ENCODE data around the gene CENPW.

Gene CENPW

DNA sequence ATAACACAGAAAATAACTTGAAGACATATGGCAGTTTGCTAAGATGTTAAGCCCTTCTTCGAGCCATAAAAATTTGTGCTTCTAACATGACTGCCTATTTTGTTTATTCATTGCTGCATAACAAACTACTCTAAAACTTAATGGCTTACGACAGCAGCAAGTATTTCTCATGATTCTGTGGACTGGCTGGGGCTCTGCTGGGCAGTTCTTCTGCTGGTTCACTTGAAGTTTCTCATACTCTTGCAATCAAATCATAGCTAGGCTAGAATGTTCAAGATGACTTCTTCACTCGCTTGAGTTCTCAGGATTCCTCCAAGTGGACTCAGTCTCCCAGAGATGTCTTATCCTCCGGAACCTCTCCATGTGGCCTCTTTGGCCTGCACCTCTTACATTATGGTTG lies 33.4 kb downstream of the CENPW start:
- Histone ChIP-seq H3K79me2 (ENCODE audit: insufficient read depth, low read length) (no peaks in the 10 kb centered on the region), H3K9me3 (ENCODE audit: insufficient read depth, low read depth, low read length) (no peaks in the 10 kb centered on the region), H3K9ac (ENCODE audit: low read depth, low read length, poor library complexity, severe bottlenecking) (no peak overlapping the region), H3K4me3 (ENCODE audit: low read length, poor library complexity, severe bottlenecking) (no peak overlapping the region), H3K9me2 (replicated peaks; ENCODE audit: low read depth, low read length) (no peaks in the 10 kb centered on the region), H3K4me2 (ENCODE audit: low read depth, low read length, poor library complexity, severe bottlenecking) (no peak overlapping the region), H3K4me1 (ENCODE audit: insufficient read depth, low read length, poor library complexity, severe bottlenecking) (no peaks in the 10 kb centered on the region), H3K27me3 (ENCODE audit: insufficient read depth, low read length, poor library complexity, severe bottlenecking) (no peaks in the 10 kb centered on the region), H3F3A (ENCODE audit: low read depth) (no peaks in the 10 kb centered on the region), H3K36me3 (ENCODE audit: insufficient read depth, low read length) (peaks cover 4% of the 10 kb centered on the region; the same call in 1 of the 2 replicates), H2AFZ (ENCODE audit: low read length) (no peak overlapping the region), H4K20me1 (ENCODE audit: insufficient read depth, low read length, poor library complexity, severe bottlenecking) (no peaks in the 10 kb centered on the region)
- no peak for TF ChIP-seq EZH2phosphoT487 (IDR thresholded peaks at IDR 0.05; ENCODE audit: borderline replicate concordance)
- TF ChIP-seq, protein P1, sequence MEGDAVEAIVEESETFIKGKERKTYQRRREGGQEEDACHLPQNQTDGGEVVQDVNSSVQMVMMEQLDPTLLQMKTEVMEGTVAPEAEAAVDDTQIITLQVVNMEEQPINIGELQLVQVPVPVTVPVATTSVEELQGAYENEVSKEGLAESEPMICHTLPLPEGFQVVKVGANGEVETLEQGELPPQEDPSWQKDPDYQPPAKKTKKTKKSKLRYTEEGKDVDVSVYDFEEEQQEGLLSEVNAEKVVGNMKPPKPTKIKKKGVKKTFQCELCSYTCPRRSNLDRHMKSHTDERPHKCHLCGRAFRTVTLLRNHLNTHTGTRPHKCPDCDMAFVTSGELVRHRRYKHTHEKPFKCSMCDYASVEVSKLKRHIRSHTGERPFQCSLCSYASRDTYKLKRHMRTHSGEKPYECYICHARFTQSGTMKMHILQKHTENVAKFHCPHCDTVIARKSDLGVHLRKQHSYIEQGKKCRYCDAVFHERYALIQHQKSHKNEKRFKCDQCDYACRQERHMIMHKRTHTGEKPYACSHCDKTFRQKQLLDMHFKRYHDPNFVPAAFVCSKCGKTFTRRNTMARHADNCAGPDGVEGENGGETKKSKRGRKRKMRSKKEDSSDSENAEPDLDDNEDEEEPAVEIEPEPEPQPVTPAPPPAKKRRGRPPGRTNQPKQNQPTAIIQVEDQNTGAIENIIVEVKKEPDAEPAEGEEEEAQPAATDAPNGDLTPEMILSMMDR (conservative IDR thresholded peaks at IDR 0.05; ENCODE audit: low read length) = no peak

DNA sequence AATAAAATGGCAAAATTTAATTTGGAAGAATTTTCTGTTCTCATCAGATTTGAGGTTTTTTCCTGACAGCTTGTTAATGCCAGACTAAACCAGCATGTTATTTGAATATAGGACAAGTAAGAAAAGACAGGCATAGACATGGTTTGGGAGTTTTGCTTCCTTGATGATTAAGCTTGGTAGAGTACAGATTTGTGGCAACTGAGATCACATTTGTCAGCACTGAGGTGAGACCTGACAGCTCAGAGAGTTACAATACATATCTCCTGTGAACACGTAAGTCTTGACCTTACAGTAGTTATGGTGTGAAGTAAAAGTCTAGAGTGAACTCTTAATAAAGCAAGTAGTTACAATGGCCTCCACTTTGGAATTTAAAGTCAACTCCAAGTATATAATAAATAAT lies 34.5 kb downstream of the CENPW start:
- Histone ChIP-seq H3K4me2 (ENCODE audit: low read depth, low read length, poor library complexity, severe bottlenecking) (no peak overlapping the region), H3K79me2 (ENCODE audit: insufficient read depth, low read length) (no peaks in the 10 kb centered on the region), H3K9me2 (replicated peaks; ENCODE audit: low read depth, low read length) (no peaks in the 10 kb centered on the region), H3K4me3 (ENCODE audit: low read length, poor library complexity, severe bottlenecking) (no peak overlapping the region), H3K27me3 (ENCODE audit: insufficient read depth, low read length, poor library complexity, severe bottlenecking) (no peaks in the 10 kb centered on the region), H3K36me3 (ENCODE audit: insufficient read depth, low read length) (peaks cover 4% of the 10 kb centered on the region; the same call in 1 of the 2 replicates), H3F3A (ENCODE audit: low read depth) (no peaks in the 10 kb centered on the region), H4K20me1 (ENCODE audit: insufficient read depth, low read length, poor library complexity, severe bottlenecking) (no peaks in the 10 kb centered on the region), H3K9me3 (ENCODE audit: insufficient read depth, low read depth, low read length) (no peaks in the 10 kb centered on the region), H3K9ac (ENCODE audit: low read depth, low read length, poor library complexity, severe bottlenecking) (no peak overlapping the region), H2AFZ (ENCODE audit: low read length) (no peak overlapping the region), H3K4me1 (ENCODE audit: insufficient read depth, low read length, poor library complexity, severe bottlenecking) (no peaks in the 10 kb centered on the region)
- TF ChIP-seq EZH2phosphoT487 (IDR thresholded peaks at IDR 0.05; ENCODE audit: borderline replicate concordance) = no peak
- TF ChIP-seq, protein P1 (conservative IDR thresholded peaks at IDR 0.05; ENCODE audit: low read length) = no peak

DNA sequence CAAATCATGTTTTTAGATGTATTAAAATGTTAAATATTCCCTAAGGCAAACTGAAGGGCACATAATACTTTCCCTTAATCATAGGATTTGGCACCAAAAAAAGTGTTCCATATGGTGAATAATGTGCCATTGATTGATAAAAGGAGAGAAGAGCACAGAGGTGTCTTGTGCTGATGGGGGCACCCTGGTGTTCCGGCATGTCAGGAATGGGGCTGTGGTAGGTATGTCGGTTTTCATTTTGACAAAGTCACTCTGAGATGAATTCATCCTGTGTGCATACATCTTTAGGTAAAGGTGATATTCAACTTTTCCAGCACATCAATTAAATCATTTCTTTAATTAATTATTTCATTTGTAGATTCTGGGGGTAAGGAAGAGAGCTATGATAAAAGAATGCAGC lies 36.8 kb downstream of the CENPW start:
- H4K20me1 ChIP-seq (ENCODE audit: insufficient read depth, low read length, poor library complexity, severe bottlenecking) = no peaks in the 10 kb centered on the region
- H3K4me3 ChIP-seq (ENCODE audit: low read length, poor library complexity, severe bottlenecking) = no peak overlapping the region
- H2AFZ ChIP-seq (ENCODE audit: low read length) = no peak overlapping the region
- H3F3A ChIP-seq (ENCODE audit: low read depth) = no peaks in the 10 kb centered on the region
- H3K36me3 ChIP-seq (ENCODE audit: insufficient read depth, low read length) = peaks cover 4% of the 10 kb centered on the region; the same call in 1 of the 2 replicates
- no peaks in the 10 kb centered on the region for H3K27me3 ChIP-seq (ENCODE audit: insufficient read depth, low read length, poor library complexity, severe bottlenecking)
- H3K9me2 ChIP-seq (replicated peaks; ENCODE audit: low read depth, low read length) = no peaks in the 10 kb centered on the region
- H3K9me3 ChIP-seq (ENCODE audit: insufficient read depth, low read depth, low read length) = no peaks in the 10 kb centered on the region
- no peaks in the 10 kb centered on the region for H3K79me2 ChIP-seq (ENCODE audit: insufficient read depth, low read length)
- H3K4me2 ChIP-seq (ENCODE audit: low read depth, low read length, poor library complexity, severe bottlenecking) = no peak overlapping the region
- H3K9ac ChIP-seq (ENCODE audit: low read depth, low read length, poor library complexity, severe bottlenecking) = no peak overlapping the region
- TF ChIP-seq, protein P1 (conservative IDR thresholded peaks at IDR 0.05; ENCODE audit: low read length) = no peak
- TF ChIP-seq EZH2phosphoT487 (IDR thresholded peaks at IDR 0.05; ENCODE audit: borderline replicate concordance) = no peak
- no peaks in the 10 kb centered on the region for H3K4me1 ChIP-seq (ENCODE audit: insufficient read depth, low read length, poor library complexity, severe bottlenecking)
